HepG2 (cell line): ENCODE data around the gene XRCC2. TPM values are rescaled to one million over a fixed set of nuclear protein-coding genes. Genes with fewer than 3 reads are reported as not detected.
A peak's percentile ranks its signal among the peaks of the same experiment; 100 is the strongest.

Experiments
- FOXA3 ChIP-seq: IDR thresholded peaks from 2 replicates; pipeline ENCODE4 v1.6.1; 2016; ENCODE audit warnings: missing genetic modification reagents, missing compliant biosample characterization
- GABPA ChIP-seq, 2 experiments: IDR thresholded peaks; 2 replicates each; pipeline ENCODE4 v1.6.1; 2011 to 2016; ENCODE audit warnings: low read depth in 2 of 2, low read length in 1 of 2, missing biosample characterization in 1 of 2, missing genetic modification characterization in 1 of 2
- HES4 ChIP-seq: sonication (generic); formaldehyde crosslinking; IDR thresholded peaks from 2 replicates; pipeline ENCODE4 v1.9.0; 2021; ENCODE audit warnings: mild to moderate bottlenecking, missing genetic modification reagents, borderline replicate concordance
- HOXA7 ChIP-seq: sonication (generic); formaldehyde crosslinking; IDR thresholded peaks from 2 replicates; pipeline ENCODE4 v1.8.1; 2022; ENCODE audit warnings: mild to moderate bottlenecking, missing genetic modification reagents, moderate library complexity
- KMT2A ChIP-seq: sonication (generic); formaldehyde crosslinking; IDR thresholded peaks from 2 replicates; pipeline ENCODE4 v1.4.0; 2020; ENCODE audit warnings: missing genetic modification reagents
- MXI1 ChIP-seq: IDR thresholded peaks from 3 replicates; pipeline ENCODE4 v1.6.1; 2012; ENCODE audit warnings: low read depth, low read length, inconsistent platforms, borderline replicate concordance
- NFIB ChIP-seq: sonication (generic); formaldehyde crosslinking; IDR thresholded peaks from 2 replicates; pipeline ENCODE4 v1.9.0; 2021; ENCODE audit warnings: missing genetic modification reagents, mild to moderate bottlenecking, borderline replicate concordance
- PCBP1 ChIP-seq: fragments of 200-400 bp; formaldehyde crosslinking; IDR thresholded peaks from 2 replicates; pipeline ENCODE4 v1.6.1; 2017; ENCODE audit warnings: mild to moderate bottlenecking, low read depth, low read length, borderline replicate concordance
- PHF20 ChIP-seq: sonication (generic); formaldehyde crosslinking; IDR thresholded peaks from 2 replicates; pipeline ENCODE4 v1.5.0; 2020; ENCODE audit warnings: mild to moderate bottlenecking, missing genetic modification reagents
- ZNF333 ChIP-seq: sonication (generic); formaldehyde crosslinking; IDR thresholded peaks from 2 replicates; pipeline ENCODE4 v1.4.0; 2020; ENCODE audit warnings: mild to moderate bottlenecking, missing genetic modification reagents, borderline replicate concordance
- ZNF446 ChIP-seq: sonication (generic); formaldehyde crosslinking; IDR thresholded peaks from 2 replicates; pipeline ENCODE4 v1.5.0; 2020; ENCODE audit warnings: mild to moderate bottlenecking, missing genetic modification reagents
- ZNF549 ChIP-seq: sonication (generic); formaldehyde crosslinking; IDR thresholded peaks from 2 replicates; pipeline ENCODE4 v1.5.0; 2020; ENCODE audit warnings: missing genetic modification reagents
- ZNF564 ChIP-seq: sonication (generic); formaldehyde crosslinking; IDR thresholded peaks from 2 replicates; pipeline ENCODE4 v1.8.1; 2023; ENCODE audit warnings: mild to moderate bottlenecking, missing genetic modification reagents
- ZNF766 ChIP-seq: sonication (generic); formaldehyde crosslinking; IDR thresholded peaks from 2 replicates; pipeline ENCODE4 v1.5.0; 2020; ENCODE audit warnings: missing genetic modification reagents, borderline replicate concordance
- polyA plus RNA-seq, 8 experiments: library from polyadenylated mRNA; depleted of rRNA in 3 of 8; stranded (reverse) in 7 of 8; unstranded in 1 of 8; fragments of >200 nt; fragmentation: Illumina TruSeq in 4 of 8; extraction: Trizol in 4 of 8; gene quantifications; 2 replicates each; pipeline versions ENCODE4 v1.2.1 to v1.2.3, GENCODE V29; 2011 to 2016; ENCODE audit warnings: low read depth in 4 of 8, missing spikeins in 1 of 8, mixed read lengths in 1 of 8; ENCODE audit not compliant: insufficient read depth in 1 of 8
- total RNA-seq, 5 experiments: library from RNA; depleted of rRNA; stranded (reverse); fragments of >200 nt; fragmentation: Illumina TruSeq; extraction: Trizol; gene quantifications; 2 replicates each; pipeline ENCODE4 v1.2.3, GENCODE V29; 2016; ENCODE audit warnings: low read depth in 1 of 5
- TF ChIP-seq, protein P1 (sequence below): sonication (generic); formaldehyde crosslinking; IDR thresholded peaks from 2 replicates; pipeline ENCODE4 v1.9.0; 2021; ENCODE audit warnings: missing genetic modification reagents, borderline replicate concordance
- TF ChIP-seq, protein P2 (sequence below): sonication (generic); formaldehyde crosslinking; IDR thresholded peaks from 2 replicates; pipeline ENCODE4 v1.4.0; 2020; ENCODE audit warnings: missing genetic modification reagents
- TF ChIP-seq, protein P3 (sequence below): IDR thresholded peaks from 2 replicates; pipeline ENCODE4 v1.6.1; 2016
- TF ChIP-seq, protein P4 (sequence below): sonication (generic); formaldehyde crosslinking; IDR thresholded peaks from 2 replicates; pipeline ENCODE4 v1.4.0; 2020; ENCODE audit warnings: low read depth, mild to moderate bottlenecking, missing genetic modification reagents
- TF ChIP-seq, protein P5 (sequence below): sonication (generic); formaldehyde crosslinking; IDR thresholded peaks from 2 replicates; pipeline ENCODE4 v1.4.0; 2020; ENCODE audit warnings: missing genetic modification reagents

Gene XRCC2
- total and polyA plus RNA-seq, 2 of the 13 experiments (the other 11 are each of a cell fraction or from before 2014, with no cell fraction given): 3.8 to 14.5 TPM

DNA sequence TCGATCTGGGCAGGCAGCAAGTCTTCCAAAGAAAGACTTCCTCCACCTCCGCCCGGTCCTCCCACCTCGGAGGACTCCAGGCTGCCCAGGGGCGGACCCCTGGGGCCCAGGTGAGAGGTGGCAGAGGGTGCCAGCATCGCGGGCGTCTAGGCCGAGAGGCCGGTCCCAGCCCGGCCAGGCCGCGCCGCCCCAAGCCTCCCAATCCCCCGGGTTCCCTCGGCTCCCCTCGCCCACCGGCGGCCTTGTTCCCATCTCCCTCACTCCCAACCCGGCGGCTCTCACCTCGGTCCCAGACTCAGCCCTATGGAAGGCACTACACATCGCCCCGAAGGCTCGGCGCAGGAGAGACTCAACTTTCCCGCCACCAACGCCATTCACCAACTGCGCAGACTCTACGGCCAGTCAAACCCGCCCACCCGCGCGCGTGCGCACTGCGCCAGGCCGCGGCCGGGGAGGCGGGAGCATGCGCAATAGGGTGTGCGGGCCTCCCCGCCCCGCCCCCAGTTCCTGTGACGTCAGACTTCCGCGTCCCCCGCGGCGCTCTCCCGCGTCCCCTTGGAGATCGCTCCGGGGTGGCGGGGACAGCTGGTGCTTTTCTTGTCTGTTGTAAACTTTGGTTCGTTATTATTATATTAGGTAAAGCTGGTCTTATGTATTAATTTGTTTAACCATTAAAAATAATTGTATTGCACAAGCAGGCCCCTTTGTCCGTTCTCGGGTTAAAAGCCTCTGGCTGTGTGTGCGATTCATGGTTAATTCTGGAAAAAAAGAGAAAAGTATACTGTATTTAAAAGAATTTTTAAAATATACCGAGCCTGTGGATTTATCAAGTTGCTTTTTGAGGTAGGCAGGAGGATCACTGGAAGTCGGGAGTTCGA, at the start of gene XRCC2 (continued):
- TF ChIP-seq, protein P1, sequence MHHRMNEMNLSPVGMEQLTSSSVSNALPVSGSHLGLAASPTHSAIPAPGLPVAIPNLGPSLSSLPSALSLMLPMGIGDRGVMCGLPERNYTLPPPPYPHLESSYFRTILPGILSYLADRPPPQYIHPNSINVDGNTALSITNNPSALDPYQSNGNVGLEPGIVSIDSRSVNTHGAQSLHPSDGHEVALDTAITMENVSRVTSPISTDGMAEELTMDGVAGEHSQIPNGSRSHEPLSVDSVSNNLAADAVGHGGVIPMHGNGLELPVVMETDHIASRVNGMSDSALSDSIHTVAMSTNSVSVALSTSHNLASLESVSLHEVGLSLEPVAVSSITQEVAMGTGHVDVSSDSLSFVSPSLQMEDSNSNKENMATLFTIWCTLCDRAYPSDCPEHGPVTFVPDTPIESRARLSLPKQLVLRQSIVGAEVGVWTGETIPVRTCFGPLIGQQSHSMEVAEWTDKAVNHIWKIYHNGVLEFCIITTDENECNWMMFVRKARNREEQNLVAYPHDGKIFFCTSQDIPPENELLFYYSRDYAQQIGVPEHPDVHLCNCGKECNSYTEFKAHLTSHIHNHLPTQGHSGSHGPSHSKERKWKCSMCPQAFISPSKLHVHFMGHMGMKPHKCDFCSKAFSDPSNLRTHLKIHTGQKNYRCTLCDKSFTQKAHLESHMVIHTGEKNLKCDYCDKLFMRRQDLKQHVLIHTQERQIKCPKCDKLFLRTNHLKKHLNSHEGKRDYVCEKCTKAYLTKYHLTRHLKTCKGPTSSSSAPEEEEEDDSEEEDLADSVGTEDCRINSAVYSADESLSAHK: no peak
- TF ChIP-seq KMT2A (CRISPR knock-in tag): peak; percentile 86; the same call in 1 of the 2 replicates
- TF ChIP-seq, protein P2, sequence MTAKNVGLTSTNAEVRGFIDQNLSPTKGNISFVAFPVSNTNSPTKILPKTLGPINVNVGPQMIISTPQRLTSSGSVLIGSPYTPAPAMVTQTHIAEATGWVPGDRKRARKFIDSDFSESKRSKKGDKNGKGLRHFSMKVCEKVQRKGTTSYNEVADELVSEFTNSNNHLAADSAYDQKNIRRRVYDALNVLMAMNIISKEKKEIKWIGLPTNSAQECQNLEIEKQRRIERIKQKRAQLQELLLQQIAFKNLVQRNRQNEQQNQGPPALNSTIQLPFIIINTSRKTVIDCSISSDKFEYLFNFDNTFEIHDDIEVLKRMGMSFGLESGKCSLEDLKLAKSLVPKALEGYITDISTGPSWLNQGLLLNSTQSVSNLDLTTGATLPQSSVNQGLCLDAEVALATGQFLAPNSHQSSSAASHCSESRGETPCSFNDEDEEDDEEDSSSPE: peak; percentile 100
- TF ChIP-seq, protein P3, sequence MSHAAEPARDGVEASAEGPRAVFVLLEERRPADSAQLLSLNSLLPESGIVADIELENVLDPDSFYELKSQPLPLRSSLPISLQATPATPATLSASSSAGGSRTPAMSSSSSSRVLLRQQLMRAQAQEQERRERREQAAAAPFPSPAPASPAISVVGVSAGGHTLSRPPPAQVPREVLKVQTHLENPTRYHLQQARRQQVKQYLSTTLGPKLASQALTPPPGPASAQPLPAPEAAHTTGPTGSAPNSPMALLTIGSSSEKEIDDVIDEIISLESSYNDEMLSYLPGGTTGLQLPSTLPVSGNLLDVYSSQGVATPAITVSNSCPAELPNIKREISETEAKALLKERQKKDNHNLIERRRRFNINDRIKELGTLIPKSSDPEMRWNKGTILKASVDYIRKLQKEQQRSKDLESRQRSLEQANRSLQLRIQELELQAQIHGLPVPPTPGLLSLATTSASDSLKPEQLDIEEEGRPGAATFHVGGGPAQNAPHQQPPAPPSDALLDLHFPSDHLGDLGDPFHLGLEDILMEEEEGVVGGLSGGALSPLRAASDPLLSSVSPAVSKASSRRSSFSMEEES: no peak; the same call in 1 of the 2 replicates
- TF ChIP-seq FOXA3: peak; percentile 37; the same call in 1 of the 2 replicates
- no peak for TF ChIP-seq HOXA7 (CRISPR knock-in tag)
- no peak for TF ChIP-seq ZNF333 (CRISPR knock-in tag)
- TF ChIP-seq, protein P4, sequence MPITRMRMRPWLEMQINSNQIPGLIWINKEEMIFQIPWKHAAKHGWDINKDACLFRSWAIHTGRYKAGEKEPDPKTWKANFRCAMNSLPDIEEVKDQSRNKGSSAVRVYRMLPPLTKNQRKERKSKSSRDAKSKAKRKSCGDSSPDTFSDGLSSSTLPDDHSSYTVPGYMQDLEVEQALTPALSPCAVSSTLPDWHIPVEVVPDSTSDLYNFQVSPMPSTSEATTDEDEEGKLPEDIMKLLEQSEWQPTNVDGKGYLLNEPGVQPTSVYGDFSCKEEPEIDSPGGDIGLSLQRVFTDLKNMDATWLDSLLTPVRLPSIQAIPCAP (CRISPR knock-in tag): no peak
- TF ChIP-seq ZNF564: peak; percentile 80
- TF ChIP-seq ZNF549 (CRISPR knock-in tag): no peak
- no peak for TF ChIP-seq PCBP1
- TF ChIP-seq, protein P5, sequence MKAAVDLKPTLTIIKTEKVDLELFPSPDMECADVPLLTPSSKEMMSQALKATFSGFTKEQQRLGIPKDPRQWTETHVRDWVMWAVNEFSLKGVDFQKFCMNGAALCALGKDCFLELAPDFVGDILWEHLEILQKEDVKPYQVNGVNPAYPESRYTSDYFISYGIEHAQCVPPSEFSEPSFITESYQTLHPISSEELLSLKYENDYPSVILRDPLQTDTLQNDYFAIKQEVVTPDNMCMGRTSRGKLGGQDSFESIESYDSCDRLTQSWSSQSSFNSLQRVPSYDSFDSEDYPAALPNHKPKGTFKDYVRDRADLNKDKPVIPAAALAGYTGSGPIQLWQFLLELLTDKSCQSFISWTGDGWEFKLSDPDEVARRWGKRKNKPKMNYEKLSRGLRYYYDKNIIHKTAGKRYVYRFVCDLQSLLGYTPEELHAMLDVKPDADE (CRISPR knock-in tag): peak; percentile 80; the same call in 1 of the 2 replicates
- TF ChIP-seq ZNF766 (CRISPR knock-in tag): peak; percentile 66; the same call in 1 of the 2 replicates
- TF ChIP-seq GABPA (IDR thresholded peaks at IDR 0.05; ENCODE audit: low read depth, low read length): peak; percentile 55
- peak; percentile 79 for TF ChIP-seq GABPA (CRISPR knock-in tag; IDR thresholded peaks at IDR 0.05; ENCODE audit: low read depth)
- TF ChIP-seq MXI1: peak; percentile 94; the same call in 2 of the 3 replicates
- TF ChIP-seq PHF20 (CRISPR knock-in tag): peak; percentile 90
- 0 out of 2 replicates have a peak, but pooled peaks have one; percentile 41 for TF ChIP-seq HES4
- TF ChIP-seq ZNF446 (CRISPR knock-in tag): no peak
- no peak for TF ChIP-seq NFIB (CRISPR knock-in tag)
